ENCODE results near the gene PLXNB3.
"Not testable (repeated sequence)": the region's sequence is repeated elsewhere in the genome, so short reads cannot be mapped to it uniquely, and the experiment has no call there.

The PLXNB3 gene

GRCh38 chrX:153763989-153764755 is at the start of gene PLXNB3:
Gene PLXNB3 (plus strand): TSS chrX:153764249. CDS start chrX:153765536, 1,287 bp downstream.
- peak; percentile 34 to 55 for DNase-seq (ENCODE audit: extremely low read depth in 1 of 2, low read depth in 1 of 2)

DNA sequence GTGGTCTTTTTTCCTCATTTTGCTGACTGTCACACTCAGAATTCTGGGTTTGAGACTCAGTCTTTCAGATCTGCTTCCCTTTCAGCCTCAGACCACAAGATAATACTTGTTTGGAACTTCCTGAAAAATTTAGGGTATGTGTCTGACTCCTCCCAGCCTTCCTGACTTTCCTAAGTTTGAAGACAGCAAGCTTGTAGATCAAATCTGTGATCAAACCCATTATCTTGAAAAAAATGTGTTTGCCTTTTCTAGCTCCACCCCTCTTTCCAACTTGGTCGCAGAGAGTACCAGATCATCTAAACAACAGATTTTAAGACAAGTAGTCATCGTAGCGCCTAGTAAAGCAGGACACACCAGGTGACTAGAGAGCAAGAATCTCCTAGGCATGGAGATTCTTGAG is 49.8 kb upstream of the PLXNB3 start:
- no peak for DNase-seq (ENCODE audit: extremely low read depth in 1 of 2, low read depth in 1 of 2)

GRCh38 chrX:153717445-153717844 is 46.6 kb upstream of the PLXNB3 start:
- no peak for DNase-seq (ENCODE audit: extremely low read depth in 1 of 2, low read depth in 1 of 2)

DNA sequence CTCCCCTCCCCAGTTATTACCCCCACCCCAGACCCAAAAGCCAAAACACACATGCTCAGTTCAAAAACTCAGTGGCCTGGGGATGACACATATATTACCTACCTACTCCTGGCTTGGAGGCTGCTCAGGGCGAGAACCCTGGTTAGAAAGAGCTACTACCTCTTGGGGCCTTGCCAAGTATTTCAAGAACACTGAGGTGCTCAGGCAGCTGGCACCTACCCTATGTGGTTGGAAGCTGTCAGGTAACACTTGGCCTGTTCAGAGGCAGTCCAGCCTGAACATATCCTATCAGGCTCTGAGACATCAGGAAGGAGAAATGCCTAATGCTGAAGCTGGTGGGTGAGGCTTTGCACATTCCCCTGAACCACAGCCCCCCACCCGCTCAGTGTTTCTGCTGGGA is 44.8 kb upstream of the PLXNB3 start:
- no peak for DNase-seq (ENCODE audit: extremely low read depth in 1 of 2, low read depth in 1 of 2)

DNA sequence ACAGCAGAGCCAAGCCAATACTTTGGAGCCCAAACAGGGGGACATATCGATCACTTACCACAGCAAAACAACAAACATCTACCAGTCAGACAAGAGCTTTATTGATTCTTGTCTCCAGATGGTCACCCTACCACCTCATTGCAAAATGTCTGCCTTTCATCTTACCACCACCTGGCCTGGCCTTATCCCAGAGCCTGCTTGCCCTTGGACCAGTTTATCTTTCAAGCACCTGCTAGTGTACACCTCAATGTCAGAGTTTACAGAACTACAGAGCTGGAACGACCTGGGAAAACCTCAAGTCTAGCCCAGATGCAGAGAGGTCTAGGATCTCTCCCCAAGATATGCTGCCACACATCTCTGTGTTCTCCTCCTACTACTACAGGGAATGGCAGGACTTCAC is 44.3 kb upstream of the PLXNB3 start:
- DNase-seq (ENCODE audit: extremely low read depth in 1 of 2, low read depth in 1 of 2), result no peak

- DNase-seq (ENCODE audit: extremely low read depth in 1 of 2, low read depth in 1 of 2), result no peak
Observed at GRCh38 chrX:153722704-153723350, 41.2 kb upstream of the PLXNB3 start.

- peak in 1 of 2 donors; percentile 16 for DNase-seq (ENCODE audit: extremely low read depth in 1 of 2, low read depth in 1 of 2)
Observed at GRCh38 chrX:153723351-153724251, 40.4 kb upstream of the PLXNB3 start.

DNA sequence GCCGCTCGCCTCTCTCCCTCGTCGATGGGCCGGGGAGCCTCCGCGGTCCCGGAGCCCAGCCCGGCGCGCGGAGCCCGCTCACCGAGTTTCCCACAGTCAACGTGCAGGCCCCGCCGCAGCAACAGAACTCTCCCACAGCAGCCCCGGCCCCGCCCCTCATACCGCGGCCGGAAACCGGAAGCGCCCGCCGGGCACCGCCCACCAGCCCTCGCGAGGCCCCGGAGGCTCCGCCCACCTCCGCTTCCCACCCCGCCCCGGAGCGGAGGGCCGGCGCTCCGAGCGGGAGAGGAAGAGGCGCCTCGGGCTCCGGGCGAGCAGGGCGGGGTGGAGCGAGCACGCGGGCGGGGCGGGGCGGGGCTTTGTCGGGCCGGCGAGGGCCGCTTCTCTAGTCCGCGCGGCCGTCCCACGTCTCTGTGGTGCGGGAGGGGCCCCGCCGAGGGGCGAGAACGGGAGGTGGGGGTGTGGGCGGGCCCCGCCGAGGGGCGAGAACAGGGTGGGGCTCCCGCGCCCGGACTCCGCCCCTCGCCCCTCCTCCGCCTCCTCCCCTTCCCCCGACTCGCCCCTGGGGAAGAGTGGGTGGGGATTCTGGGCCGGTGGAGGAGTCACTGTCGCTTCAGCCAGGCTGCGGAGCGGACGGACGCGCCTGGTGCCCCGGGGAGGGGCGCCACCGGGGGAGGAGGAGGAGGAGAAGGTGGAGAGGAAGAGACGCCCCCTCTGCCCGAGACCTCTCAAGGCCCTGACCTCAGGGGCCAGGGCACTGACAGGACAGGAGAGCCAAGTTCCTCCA is 39.6 kb upstream of the PLXNB3 start, which contains the start of the genes ABCD1 and BCAP31:
ABCD1 (plus strand) TSS at position 605 of the 787 bp plus-strand sequence. CDS start 411 bp downstream, outside the sequence.
BCAP31 (minus strand) TSS at position 136 of the 787 bp plus-strand sequence. CDS start 1,143 bp downstream, outside the sequence.
- DNase-seq (ENCODE audit: extremely low read depth in 1 of 2, low read depth in 1 of 2), result peak; percentile 60 to 76

- DNase-seq (ENCODE audit: extremely low read depth in 1 of 2, low read depth in 1 of 2), result no peak
Observed at GRCh38 chrX:153725039-153725831, 38.8 kb upstream of the PLXNB3 start.

DNA sequence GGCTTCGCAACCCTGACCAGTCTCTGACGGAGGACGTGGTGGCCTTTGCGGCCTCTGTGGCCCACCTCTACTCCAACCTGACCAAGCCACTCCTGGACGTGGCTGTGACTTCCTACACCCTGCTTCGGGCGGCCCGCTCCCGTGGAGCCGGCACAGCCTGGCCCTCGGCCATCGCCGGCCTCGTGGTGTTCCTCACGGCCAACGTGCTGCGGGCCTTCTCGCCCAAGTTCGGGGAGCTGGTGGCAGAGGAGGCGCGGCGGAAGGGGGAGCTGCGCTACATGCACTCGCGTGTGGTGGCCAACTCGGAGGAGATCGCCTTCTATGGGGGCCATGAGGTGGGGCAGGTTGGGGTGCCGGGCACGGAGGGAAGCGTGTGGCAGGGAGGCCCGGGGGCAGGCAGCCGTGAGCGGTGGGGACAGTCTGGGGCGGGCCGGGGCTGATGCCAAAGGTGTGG is 38.2 kb upstream of the PLXNB3 start:
- no peak for DNase-seq (ENCODE audit: extremely low read depth in 1 of 2, low read depth in 1 of 2)

GRCh38 chrX:153726286-153727122 is 37.5 kb upstream of the PLXNB3 start:
- no peak for DNase-seq (ENCODE audit: extremely low read depth in 1 of 2, low read depth in 1 of 2)

DNA sequence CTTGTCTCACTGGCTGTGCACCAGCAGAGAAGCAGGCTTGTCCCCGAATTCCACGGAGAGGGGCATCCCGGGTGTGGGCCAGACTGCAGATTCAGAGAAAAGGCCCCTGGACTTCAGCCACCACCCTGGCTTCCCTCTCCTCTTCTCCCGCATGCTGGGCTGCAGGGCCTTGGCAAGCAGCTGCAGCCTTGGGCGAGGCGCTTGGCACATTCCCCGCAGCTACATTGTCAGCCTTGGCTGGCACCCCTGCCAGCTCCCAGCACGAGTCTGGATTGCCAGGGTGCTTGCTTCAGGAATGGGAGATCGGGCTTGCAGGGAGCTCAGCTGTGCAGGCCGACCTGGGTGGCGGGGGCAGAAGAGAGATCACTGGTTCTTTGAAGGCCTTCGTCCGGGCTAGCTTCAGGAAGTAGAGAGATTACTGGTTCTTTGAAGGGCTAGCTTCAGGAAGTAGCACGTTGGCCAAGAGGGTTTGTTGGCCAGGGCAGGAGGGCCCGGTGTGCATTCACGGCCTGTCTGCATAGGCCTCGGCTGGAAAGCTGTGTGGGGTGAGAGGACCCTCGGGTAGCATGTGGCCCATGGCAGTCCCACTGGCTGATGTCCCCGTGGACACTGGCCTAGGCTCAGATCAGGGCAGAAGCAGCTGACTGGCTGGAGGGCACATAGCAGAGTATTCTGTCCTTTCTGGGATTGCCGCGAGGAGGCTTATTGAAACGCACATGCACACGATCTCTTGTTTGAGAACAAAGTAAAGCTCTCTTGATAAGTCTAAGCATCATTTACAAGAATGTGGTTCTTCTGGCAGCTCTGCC is 36.7 kb upstream of the PLXNB3 start:
- no peak for DNase-seq (ENCODE audit: extremely low read depth in 1 of 2, low read depth in 1 of 2)

GRCh38 chrX:153728095-153728494 is 36.0 kb upstream of the PLXNB3 start:
- DNase-seq (ENCODE audit: extremely low read depth in 1 of 2, low read depth in 1 of 2), result no peak

- DNase-seq (ENCODE audit: extremely low read depth in 1 of 2, low read depth in 1 of 2), result no peak
Observed at GRCh38 chrX:153728951-153729631, 35.0 kb upstream of the PLXNB3 start.

- DNase-seq (ENCODE audit: extremely low read depth in 1 of 2, low read depth in 1 of 2), result not testable (repeated sequence)
Observed at GRCh38 chrX:153730115-153730514, 33.9 kb upstream of the PLXNB3 start.

DNA sequence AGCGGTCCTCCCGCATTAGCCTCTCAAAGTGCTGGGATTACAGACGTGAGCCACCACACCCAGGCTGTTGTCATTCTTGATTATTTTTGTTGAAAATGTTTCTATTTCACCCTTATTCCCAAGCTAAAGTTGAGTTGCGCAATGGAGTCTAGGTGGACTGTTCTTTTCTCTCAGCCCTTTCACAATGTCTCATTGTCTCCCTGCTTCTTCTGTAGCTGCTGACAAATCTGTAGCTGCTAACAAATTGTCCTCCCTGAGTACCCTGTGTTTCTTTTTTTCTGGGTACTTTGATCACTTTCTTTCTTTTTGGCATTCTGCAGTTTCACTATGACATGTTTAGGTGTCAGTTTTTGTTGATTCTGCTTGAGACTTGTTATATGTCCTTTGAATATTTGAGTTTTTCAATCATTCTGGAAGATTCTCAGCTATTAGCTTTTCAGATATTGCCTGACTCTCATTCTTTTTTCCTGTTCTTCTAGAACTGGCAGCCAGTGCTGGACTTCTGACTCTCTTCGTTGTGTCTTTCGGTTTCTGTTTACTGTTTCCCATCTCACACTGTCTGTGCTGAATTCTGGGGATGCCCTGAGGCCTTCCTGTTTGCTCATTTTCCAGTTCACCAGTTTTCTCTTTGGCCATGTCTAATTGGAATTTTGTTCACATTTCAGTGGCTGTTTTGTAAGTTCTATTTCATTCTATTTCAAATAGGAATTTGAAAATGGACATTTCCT is 32.8 kb upstream of the PLXNB3 start:
- DNase-seq (ENCODE audit: extremely low read depth in 1 of 2, low read depth in 1 of 2), result no peak

GRCh38 chrX:153731845-153732215 is 32.2 kb upstream of the PLXNB3 start:
- no peak for DNase-seq (ENCODE audit: extremely low read depth in 1 of 2, low read depth in 1 of 2)
